Activated naive CD4-positive, alpha-beta T cell treated with anti-CD3 and anti-CD28 coated beads, Interleukin-2, amount 10 ng/mL, durations not matched to agents 7 days and 5 days (primary cell): ENCODE data around the gene INPP4A.
A peak's percentile ranks its signal among the peaks of the same experiment; 100 is the strongest.

ENCODE experiments used
- CTCF ChIA-PET: fragments of 350-600 bp; sonication (Branson Sonifier 250); formaldehyde crosslinking; loops from one replicate; lab custom pipeline; 2021; ENCODE audit warnings: antibody characterized with exemption; lab: Charles Lee
- DNase-seq: peaks from one replicate; pipeline ENCODE4 v3.0.0-alpha.2; 2020
- H3K27ac Mint-ChIP-seq: one replicate; pipeline ENCODE4 v1.8.0; 2021; ENCODE audit warnings: mild to moderate bottlenecking, moderate library complexity, mixed read lengths
- H3K27me3 Mint-ChIP-seq: one replicate; pipeline ENCODE4 v1.8.0; 2021; ENCODE audit warnings: mild to moderate bottlenecking, mixed read lengths
- H3K36me3 Mint-ChIP-seq: one replicate; pipeline ENCODE4 v1.8.0; 2021; ENCODE audit warnings: mixed read lengths
- H3K4me1 Mint-ChIP-seq: one replicate; pipeline ENCODE4 v1.8.0; 2021; ENCODE audit warnings: mixed read lengths
- H3K4me3 Mint-ChIP-seq: one replicate; pipeline ENCODE4 v1.8.0; 2021; ENCODE audit warnings: mild to moderate bottlenecking, moderate library complexity, mixed read lengths
- H3K9me3 Mint-ChIP-seq: one replicate; pipeline ENCODE4 v1.8.0; 2021; ENCODE audit warnings: mixed read lengths

The INPP4A gene

GRCh38 chr2:98514096-98514639 lies 69.5 kb downstream of the INPP4A start:
- Mint-ChIP-seq H3K4me1 (peaks cover 81% of the 10 kb centered on the region), H3K9me3 (no peaks in the 10 kb centered on the region), H3K4me3 (no peak overlapping the region), H3K27me3 (no peaks in the 10 kb centered on the region), H3K36me3 (peaks cover 39% of the 10 kb centered on the region), H3K27ac (peak overlapping the region; percentile 62)
- no peak for DNase-seq
- CTCF ChIA-PET = interaction anchor here (0.7 to 2.8 kb wide), 4 partner anchors 19 to 98 kb away, joined by 3 to 14 read pairs (median 6); no protein-coding TSS in a partner anchor

DNA sequence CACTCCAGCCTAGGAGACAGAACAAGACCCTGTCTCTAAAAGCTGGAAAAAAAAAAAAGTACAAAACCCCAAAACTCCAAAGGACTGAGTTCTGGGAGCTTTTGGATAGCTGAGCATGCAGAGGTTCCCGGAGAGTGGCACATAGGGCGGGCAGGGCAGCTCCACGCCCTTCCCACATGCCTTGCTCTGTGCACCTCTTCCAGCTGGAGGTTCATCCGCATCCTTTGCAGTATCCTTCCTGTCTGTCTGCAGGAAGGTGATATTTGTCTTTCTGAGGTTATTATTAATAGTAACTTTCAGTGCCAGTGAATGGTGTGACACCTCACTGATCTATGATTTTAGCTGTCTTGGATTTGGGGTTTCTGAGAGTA lies 70.2 kb downstream of the INPP4A start:
- Mint-ChIP-seq H3K27me3 (no peaks in the 10 kb centered on the region), H3K36me3 (peaks cover 36% of the 10 kb centered on the region), H3K9me3 (no peaks in the 10 kb centered on the region), H3K27ac (peak overlapping the region; percentile 42), H3K4me1 (peaks cover 76% of the 10 kb centered on the region), H3K4me3 (no peak overlapping the region)
- CTCF ChIA-PET = interaction anchor here (0.7 to 2.8 kb wide), 7 partner anchors 18 to 99 kb away, joined by 3 to 14 read pairs (median 5); no protein-coding TSS in a partner anchor
- DNase-seq = no peak

DNA sequence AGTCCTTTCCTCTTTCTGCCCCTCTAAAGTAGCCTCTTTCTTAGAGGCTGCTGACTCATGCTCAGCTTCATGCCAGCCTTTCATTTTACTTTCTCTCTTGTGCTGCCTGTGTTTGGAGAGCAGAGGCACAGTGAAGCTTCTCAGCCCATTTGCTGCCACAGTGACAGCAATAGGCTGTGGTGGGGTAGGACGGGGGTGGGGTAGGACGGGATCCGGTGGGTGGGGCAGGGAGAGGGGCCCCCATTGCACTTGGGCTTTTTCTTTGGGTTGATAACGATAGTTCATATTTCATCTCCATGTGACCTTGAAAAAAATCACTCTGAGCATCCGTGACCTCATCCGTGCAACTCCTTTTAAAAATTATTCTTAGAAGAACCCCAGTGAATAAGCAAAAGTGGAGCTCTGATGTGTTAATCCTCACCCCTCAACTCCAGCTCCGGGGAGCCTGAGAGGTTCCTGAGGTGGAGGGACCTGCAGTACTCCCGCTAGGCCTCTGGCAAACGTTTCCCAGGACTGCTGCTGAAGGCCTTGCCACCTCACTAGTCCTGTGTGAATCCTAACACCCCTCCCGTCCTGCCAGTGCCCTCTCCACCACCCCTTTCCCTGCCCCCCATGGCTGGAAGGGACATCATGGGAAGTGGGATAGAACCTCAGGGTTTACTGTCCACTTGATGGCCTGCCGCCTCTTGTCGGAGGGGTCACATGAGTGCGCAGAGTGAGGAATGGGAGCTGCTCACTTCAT lies 70.8 kb downstream of the INPP4A start:
- Mint-ChIP-seq H3K27me3 (no peaks in the 10 kb centered on the region), H3K4me3 (no peak overlapping the region), H3K36me3 (peaks cover 35% of the 10 kb centered on the region), H3K9me3 (no peaks in the 10 kb centered on the region), H3K4me1 (peaks cover 72% of the 10 kb centered on the region), H3K27ac (no peak overlapping the region)
- CTCF ChIA-PET = interaction anchor here (0.9 to 2.8 kb wide), 7 partner anchors 28 to 102 kb away, joined by 3 to 14 read pairs (median 6); no protein-coding TSS in a partner anchor
- no peak for DNase-seq

- no peaks in the 10 kb centered on the region for H3K9me3 Mint-ChIP-seq
- H3K27ac Mint-ChIP-seq = no peak overlapping the region
- CTCF ChIA-PET = interaction anchor here (1.2 to 2.8 kb wide), 3 partner anchors 29 to 103 kb away, joined by 8 to 14 read pairs (median 8); no protein-coding TSS in a partner anchor
- H3K4me3 Mint-ChIP-seq = no peak overlapping the region
- H3K4me1 Mint-ChIP-seq = peaks cover 66% of the 10 kb centered on the region
- H3K36me3 Mint-ChIP-seq = peaks cover 43% of the 10 kb centered on the region
- no peaks in the 10 kb centered on the region for H3K27me3 Mint-ChIP-seq
- no peak for DNase-seq
Measured at GRCh38 chr2:98516571-98516970, 71.9 kb downstream of the INPP4A start.

- Mint-ChIP-seq H3K27me3 (no peaks in the 10 kb centered on the region), H3K36me3 (peaks cover 43% of the 10 kb centered on the region), H3K4me1 (peaks cover 61% of the 10 kb centered on the region), H3K9me3 (no peaks in the 10 kb centered on the region), H3K27ac (peak overlapping the region; percentile 13), H3K4me3 (no peak overlapping the region)
- no peak for DNase-seq
- CTCF ChIA-PET = interaction anchor here (0.9 to 2.7 kb wide), 4 partner anchors 54 to 102 kb away, joined by 3 to 8 read pairs (median 4); no protein-coding TSS in a partner anchor
Measured at GRCh38 chr2:98517636-98518035, 73.0 kb downstream of the INPP4A start.

DNA sequence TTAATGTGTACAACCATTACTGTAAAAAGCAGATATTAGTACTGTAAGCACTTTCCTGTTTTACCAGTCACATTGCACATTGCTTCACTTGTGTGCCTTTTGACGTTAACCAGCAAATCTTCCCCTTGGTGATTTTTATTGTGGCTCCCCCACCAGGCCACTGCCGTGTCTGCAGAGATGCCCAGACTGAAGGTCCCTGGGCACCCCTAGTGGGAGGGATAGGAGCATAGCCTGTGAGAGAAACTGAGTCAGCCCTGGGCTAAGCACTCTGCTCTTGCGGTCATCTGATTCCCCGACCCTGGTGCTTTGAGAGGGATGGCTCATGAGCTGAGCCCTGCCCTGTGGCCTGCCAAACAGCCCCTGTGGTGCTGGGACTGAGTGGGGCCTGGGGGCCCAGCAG lies 73.4 kb downstream of the INPP4A start:
- Mint-ChIP-seq H3K9me3 (no peaks in the 10 kb centered on the region), H3K27me3 (no peaks in the 10 kb centered on the region), H3K4me3 (no peak overlapping the region), H3K27ac (peak overlapping the region; percentile 28), H3K4me1 (peaks cover 57% of the 10 kb centered on the region), H3K36me3 (peaks cover 43% of the 10 kb centered on the region)
- CTCF ChIA-PET = interaction anchor here (0.6 to 2.6 kb wide), 7 partner anchors 54 to 108 kb away, joined by 3 to 19 read pairs (median 4); no protein-coding TSS in a partner anchor
- DNase-seq = peak; percentile 72

DNA sequence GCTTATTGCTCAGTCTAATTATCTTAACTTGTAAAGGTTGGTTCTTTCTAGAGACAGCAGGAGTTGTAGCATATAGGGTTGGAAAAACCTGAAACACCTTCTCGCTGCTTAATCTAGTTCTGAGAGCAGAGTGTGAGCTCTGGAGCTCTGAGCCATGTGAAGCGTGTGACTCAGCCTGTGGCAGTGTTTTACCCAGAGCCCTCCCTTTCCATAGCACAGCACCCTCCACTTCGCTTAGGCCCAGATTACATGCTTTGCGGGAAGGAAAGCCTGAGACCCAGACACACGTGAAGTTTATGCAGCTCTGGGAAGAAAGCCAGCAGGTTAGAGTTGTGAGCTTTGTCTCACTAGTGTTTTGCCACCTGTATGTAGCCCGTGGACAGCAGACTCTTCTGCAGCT lies 74.5 kb downstream of the INPP4A start:
- DNase-seq = no peak
- Mint-ChIP-seq H3K4me1 (peaks cover 46% of the 10 kb centered on the region), H3K9me3 (no peaks in the 10 kb centered on the region), H3K27me3 (no peaks in the 10 kb centered on the region), H3K36me3 (peaks cover 40% of the 10 kb centered on the region), H3K27ac (peak overlapping the region; percentile 58), H3K4me3 (no peak overlapping the region)
- CTCF ChIA-PET = interaction anchor here (0.6 to 2.6 kb wide), 5 partner anchors 11 to 109 kb away, joined by 3 to 19 read pairs (median 3); no protein-coding TSS in a partner anchor

DNA sequence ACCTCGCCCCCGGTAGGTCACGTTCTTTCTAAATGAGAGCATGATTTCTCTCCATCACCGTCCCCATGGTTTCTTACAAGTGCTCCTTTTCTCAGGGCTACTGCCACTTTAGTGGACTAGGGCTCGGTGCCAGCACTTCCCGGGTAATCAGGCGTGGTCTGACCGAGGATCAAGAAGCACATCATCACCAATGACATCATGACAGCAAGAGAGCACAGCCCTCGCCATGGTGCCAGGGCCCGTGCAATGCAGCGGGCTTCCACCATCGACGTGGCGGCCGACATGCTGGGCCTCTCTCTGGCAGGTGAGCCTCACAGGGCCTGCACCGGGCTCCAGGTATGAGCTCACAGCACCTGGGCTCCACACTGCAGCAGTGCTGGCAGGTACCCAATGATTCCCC lies 75.2 kb downstream of the INPP4A start:
- Mint-ChIP-seq H3K4me3 (no peak overlapping the region), H3K4me1 (peaks cover 39% of the 10 kb centered on the region), H3K27me3 (no peaks in the 10 kb centered on the region), H3K9me3 (no peaks in the 10 kb centered on the region), H3K36me3 (peaks cover 45% of the 10 kb centered on the region), H3K27ac (peak overlapping the region; percentile 37)
- CTCF ChIA-PET = interaction anchor here (2.6 kb wide), 1 partner anchor 107 kb away, joined by 19 read pairs; no protein-coding TSS in a partner anchor
- DNase-seq = no peak

DNA sequence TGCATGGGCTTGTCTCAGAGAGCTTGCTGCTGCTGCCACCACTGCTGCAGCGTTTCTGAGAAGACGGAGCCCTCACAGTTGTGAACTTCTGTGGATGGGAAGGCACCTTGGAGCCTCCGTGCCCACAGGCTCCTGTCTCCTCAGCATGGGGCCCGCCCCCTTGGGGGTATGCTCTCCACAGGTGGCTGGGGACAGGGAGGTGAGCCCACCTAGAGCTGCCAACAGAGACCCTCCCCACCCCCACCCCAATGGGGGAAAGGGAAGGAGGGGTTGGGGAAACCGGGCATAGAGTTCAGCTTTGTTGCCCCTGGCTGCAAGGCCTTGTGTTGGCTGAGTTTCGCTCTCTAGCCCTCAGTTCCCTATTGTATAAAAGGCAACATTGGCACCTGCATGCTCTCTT lies 76.1 kb downstream of the INPP4A start:
- Mint-ChIP-seq H3K9me3 (no peaks in the 10 kb centered on the region), H3K36me3 (peaks cover 53% of the 10 kb centered on the region), H3K4me1 (peaks cover 30% of the 10 kb centered on the region), H3K27me3 (no peaks in the 10 kb centered on the region), H3K27ac (no peak overlapping the region), H3K4me3 (no peak overlapping the region)
- DNase-seq = no peak
- CTCF ChIA-PET = interaction anchor here (2.6 kb wide), 1 partner anchor 108 kb away, joined by 19 read pairs; no protein-coding TSS in a partner anchor

DNA sequence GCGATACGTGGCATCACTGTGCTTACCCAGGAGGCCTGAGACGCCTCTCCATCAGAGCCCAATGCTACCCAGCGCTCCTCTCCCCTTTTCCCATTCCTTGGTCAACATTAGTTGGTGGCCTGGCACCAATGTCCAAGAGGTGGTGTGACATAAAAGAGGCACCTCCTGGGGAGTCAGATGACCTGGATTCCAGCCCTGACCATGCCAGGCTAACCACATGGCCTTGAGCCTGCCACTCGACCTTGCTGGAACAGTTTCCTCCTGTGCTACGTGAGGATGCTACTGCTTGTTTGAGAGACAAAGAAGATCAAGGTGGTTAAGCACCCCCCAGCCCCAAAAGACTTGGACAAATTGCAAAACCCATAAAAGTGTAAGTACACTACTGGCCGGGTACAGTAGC lies 76.6 kb downstream of the INPP4A start:
- CTCF ChIA-PET = no interaction called here
- Mint-ChIP-seq H3K4me1 (peaks cover 25% of the 10 kb centered on the region), H3K4me3 (no peak overlapping the region), H3K9me3 (no peaks in the 10 kb centered on the region), H3K27me3 (no peaks in the 10 kb centered on the region), H3K36me3 (peaks cover 55% of the 10 kb centered on the region), H3K27ac (no peak overlapping the region)
- DNase-seq = no peak

- DNase-seq = no peak
- peaks cover 62% of the 10 kb centered on the region for H3K36me3 Mint-ChIP-seq
- H3K27me3 Mint-ChIP-seq = no peaks in the 10 kb centered on the region
- H3K9me3 Mint-ChIP-seq = no peaks in the 10 kb centered on the region
- no peak overlapping the region for H3K27ac Mint-ChIP-seq
- peaks cover 11% of the 10 kb centered on the region for H3K4me1 Mint-ChIP-seq
- H3K4me3 Mint-ChIP-seq = no peak overlapping the region
- CTCF ChIA-PET = interaction anchor here (1.0 kb wide), 1 partner anchor 10 kb away, joined by 6 read pairs; no protein-coding TSS in a partner anchor
Measured at GRCh38 chr2:98522854-98523253, 78.2 kb downstream of the INPP4A start.

GRCh38 chr2:98524168-98524567 lies 79.5 kb downstream of the INPP4A start:
- H3K4me3 Mint-ChIP-seq = no peak overlapping the region
- H3K4me1 Mint-ChIP-seq = peaks cover 2% of the 10 kb centered on the region
- no peaks in the 10 kb centered on the region for H3K27me3 Mint-ChIP-seq
- H3K27ac Mint-ChIP-seq = no peak overlapping the region
- CTCF ChIA-PET = no interaction called here
- H3K36me3 Mint-ChIP-seq = peaks cover 66% of the 10 kb centered on the region
- no peak for DNase-seq
- H3K9me3 Mint-ChIP-seq = no peaks in the 10 kb centered on the region

DNA sequence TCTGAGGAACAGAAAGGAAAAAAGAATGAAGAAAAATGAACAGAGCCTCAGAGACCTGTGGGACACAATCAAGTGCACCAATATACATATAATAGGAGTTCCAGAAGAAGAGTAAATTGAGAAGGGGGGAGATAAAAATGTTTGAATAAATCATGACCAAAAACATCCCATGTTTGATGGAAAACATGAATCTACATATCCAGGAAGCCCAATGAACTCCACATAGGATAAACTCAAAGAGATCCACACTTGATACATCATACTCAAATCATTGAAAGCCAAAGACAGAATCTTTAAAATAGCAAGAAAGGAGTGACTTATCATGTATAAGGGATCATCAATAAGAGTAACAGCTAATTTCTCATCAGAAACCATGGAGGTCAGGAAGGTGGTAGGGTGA lies 83.7 kb downstream of the INPP4A start:
- H3K4me1 Mint-ChIP-seq = no peaks in the 10 kb centered on the region
- no peaks in the 10 kb centered on the region for H3K9me3 Mint-ChIP-seq
- H3K4me3 Mint-ChIP-seq = no peak overlapping the region
- CTCF ChIA-PET = interaction anchor here (1.0 to 1.1 kb wide), 2 partner anchors 113 to 116 kb away, joined by 3 to 4 read pairs; no protein-coding TSS in a partner anchor
- peaks cover 58% of the 10 kb centered on the region for H3K36me3 Mint-ChIP-seq
- no peak overlapping the region for H3K27ac Mint-ChIP-seq
- DNase-seq = no peak
- H3K27me3 Mint-ChIP-seq = no peaks in the 10 kb centered on the region

DNA sequence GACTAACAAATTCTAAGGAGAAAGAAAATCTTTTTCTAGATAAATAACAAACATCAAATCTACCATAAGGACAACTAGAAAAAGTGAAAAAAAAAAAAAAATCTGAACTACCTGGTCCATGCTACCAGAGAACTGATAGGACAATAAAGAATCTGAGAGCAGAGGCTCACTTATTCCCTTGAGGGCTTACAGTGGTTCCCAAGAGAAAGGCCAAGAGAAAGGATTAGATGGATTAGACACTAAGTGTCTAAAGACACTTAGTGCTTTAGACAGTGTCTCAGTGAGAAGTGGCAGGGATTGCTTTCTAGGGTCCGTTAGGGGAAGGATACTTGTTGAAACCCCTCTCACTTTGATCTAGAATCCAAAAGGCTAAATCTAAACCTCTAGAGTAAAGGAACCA lies 85.5 kb downstream of the INPP4A start:
- DNase-seq = no peak
- Mint-ChIP-seq H3K36me3 (peaks cover 66% of the 10 kb centered on the region), H3K27me3 (no peaks in the 10 kb centered on the region), H3K4me1 (no peaks in the 10 kb centered on the region), H3K27ac (no peak overlapping the region), H3K4me3 (no peak overlapping the region), H3K9me3 (no peaks in the 10 kb centered on the region)
- CTCF ChIA-PET = interaction anchor here (0.7 kb wide), 1 partner anchor 788 kb away, joined by 3 read pairs; no protein-coding TSS in a partner anchor
